GM12874 (cell line): ENCODE measurements around the gene RBL1.

Experiments used
- CTCF ChIP-seq: IDR thresholded peaks from 2 replicates; pipeline ENCODE4 v1.5.1; 2011; ENCODE audit warnings: low read depth, mild to moderate bottlenecking, control low read depth, low read length, moderate library complexity; ENCODE audit not compliant: insufficient read depth

The RBL1 gene

GRCh38 chr20:37128803-37129202, 33.0 kb upstream of the RBL1 start:
- no peak for TF ChIP-seq CTCF

GRCh38 chr20:37123441-37123840, 27.6 kb upstream of the RBL1 start:
- TF ChIP-seq CTCF, result no peak

- TF ChIP-seq CTCF, result no peak
These were observed 24.7 kb upstream of the RBL1 start for GRCh38 chr20:37120497-37120896.

- no peak for TF ChIP-seq CTCF
These were observed 23.7 kb upstream of the RBL1 start for GRCh38 chr20:37119356-37120036.

GRCh38 chr20:37114012-37114411, 18.2 kb upstream of the RBL1 start:
- no peak for TF ChIP-seq CTCF

GRCh38 chr20:37111926-37112455, 16.2 kb upstream of the RBL1 start:
- TF ChIP-seq CTCF, result no peak

- TF ChIP-seq CTCF, result no peak
These were observed 12.9 kb upstream of the RBL1 start for GRCh38 chr20:37108676-37109075.

GRCh38 chr20:37102571-37102970, 6.8 kb upstream of the RBL1 start:
- TF ChIP-seq CTCF, result no peak
